Measurements from ENCODE around the gene ZFP69B. TPM values are rescaled to one million over a fixed set of nuclear protein-coding genes. Genes with fewer than 3 reads are reported as not detected.

ZFP69B gene
- polyA plus RNA-seq, 2 of the 4 experiments (the other 2 are of a cell fraction): 1.9 to 3.0 TPM

GRCh38 chr1:40475268-40475667 lies 25.0 kb downstream of the ZFP69B start:
- FAIRE-seq (no peak), DNase-seq (ENCODE audit: low read depth in 1 of 2, low spot score in 1 of 2) (no peak), ATAC-seq (no peak)
- Histone ChIP-seq H3K4me2 (no peak overlapping the region), H3K9me3 (peaks cover 44% of the 10 kb centered on the region), H3K4me3 (no peak overlapping the region), H3K27ac (no peak overlapping the region), H3K4me1 (no peaks in the 10 kb centered on the region)
- ChIA-PET POLR2A (no interaction called here), CTCF (no interaction called here)
- TF ChIP-seq ZC3H11A (IDR thresholded peaks at IDR 0.05) (no peak), GATA3 (IDR thresholded peaks at IDR 0.05; ENCODE audit: borderline replicate concordance) (no peak), RAD21 (conservative IDR thresholded peaks at IDR 0.05 in 1 of 2, IDR thresholded peaks at IDR 0.05 in 1 of 2) (no peak), ZFP36 (IDR thresholded peaks at IDR 0.05; ENCODE audit: borderline replicate concordance, partially characterized antibody) (no peak), KDM5A (IDR thresholded peaks at IDR 0.05) (no peak), PBX3 (IDR thresholded peaks at IDR 0.05) (no peak), MAZ (IDR thresholded peaks at IDR 0.05; ENCODE audit: borderline replicate concordance, low read depth, low read length) (no peak), FOSB (CRISPR knock-in tag; IDR thresholded peaks at IDR 0.05) (no peak), JUN (IDR thresholded peaks at IDR 0.05) (no peak)
- WGBS (ENCODE audit: missing lambda C conversion rate): 4% methylated on average over 2 of the region's 2 CpGs

- ChIA-PET CTCF (no interaction called here), POLR2A (interaction anchor here (0.6 kb wide), 1 partner anchor 22 kb away, joined by 3 read pairs; no protein-coding TSS in a partner anchor)
- Histone ChIP-seq H3K4me3 (no peak within 1 kb of the TSS), H3K4me1 (no peaks in the 10 kb centered on the region), H3K9me3 (peaks cover 46% of the 10 kb centered on the region), H3K4me2 (no peak within 1 kb of the TSS), H3K27ac (no peak within 1 kb of the TSS)
- no peak for ATAC-seq
- TF ChIP-seq RAD21 (conservative IDR thresholded peaks at IDR 0.05 in 1 of 2, IDR thresholded peaks at IDR 0.05 in 1 of 2): no peak
- TF ChIP-seq JUNB (IDR thresholded peaks at IDR 0.05): no peak
- no peak for TF ChIP-seq CBX8 (IDR thresholded peaks at IDR 0.05)
- TF ChIP-seq NR3C1 (IDR thresholded peaks at IDR 0.05): no peak
- no peak for TF ChIP-seq TFCP2L1 (CRISPR knock-in tag; IDR thresholded peaks at IDR 0.05)
- no peak for TF ChIP-seq E2F6 (IDR thresholded peaks at IDR 0.05; ENCODE audit: borderline replicate concordance, low read depth)
- no peak for TF ChIP-seq SMC3 (IDR thresholded peaks at IDR 0.05)
- TF ChIP-seq ZC3H11A (IDR thresholded peaks at IDR 0.05): no peak
- no peak for TF ChIP-seq FOSB (CRISPR knock-in tag; IDR thresholded peaks at IDR 0.05)
- FAIRE-seq: no peak
- DNase-seq (ENCODE audit: low read depth in 1 of 2, low spot score in 1 of 2): no peak
- 79% methylated on average over 32 of the region's 65 CpGs for WGBS (ENCODE audit: missing lambda C conversion rate)
Measured at GRCh38 chr1:40476924-40477677, 26.8 kb downstream of the ZFP69B start, which contains the start of gene ZFP69. TSS of gene ZFP69 (plus strand) at chr1:40477290. CDS start at chr1:40479362, 2,072 bp downstream.

- Histone ChIP-seq H3K4me1 (no peaks in the 10 kb centered on the region), H3K27ac (no peak overlapping the region), H3K4me2 (no peak overlapping the region), H3K9me3 (peaks cover 46% of the 10 kb centered on the region), H3K4me3 (no peak overlapping the region)
- no peak for DNase-seq (ENCODE audit: low read depth in 1 of 2, low spot score in 1 of 2)
- FAIRE-seq: no peak
- TF ChIP-seq ATOH8 (CRISPR knock-in tag; IDR thresholded peaks at IDR 0.05; ENCODE audit: low read depth) (no peak), EP300 (IDR thresholded peaks at IDR 0.05) (no peak), MAX (IDR thresholded peaks at IDR 0.05) (no peak), KDM5A (IDR thresholded peaks at IDR 0.05) (no peak), EHMT2 (IDR thresholded peaks at IDR 0.05; ENCODE audit: low read depth) (no peak)
- no peak for ATAC-seq
- POLR2A ChIA-PET: interaction anchor here (0.6 kb wide), 1 partner anchor 22 kb away, joined by 3 read pairs; no protein-coding TSS in a partner anchor
- CTCF ChIA-PET: no interaction called here
- 29% methylated on average over 8 of the region's 17 CpGs for WGBS (ENCODE audit: missing lambda C conversion rate)
Measured at GRCh38 chr1:40477678-40478053, 27.4 kb downstream of the ZFP69B start.

All from A549 (cell line).